Measurements from ENCODE around the gene TTC13.

The TTC13 gene

DNA sequence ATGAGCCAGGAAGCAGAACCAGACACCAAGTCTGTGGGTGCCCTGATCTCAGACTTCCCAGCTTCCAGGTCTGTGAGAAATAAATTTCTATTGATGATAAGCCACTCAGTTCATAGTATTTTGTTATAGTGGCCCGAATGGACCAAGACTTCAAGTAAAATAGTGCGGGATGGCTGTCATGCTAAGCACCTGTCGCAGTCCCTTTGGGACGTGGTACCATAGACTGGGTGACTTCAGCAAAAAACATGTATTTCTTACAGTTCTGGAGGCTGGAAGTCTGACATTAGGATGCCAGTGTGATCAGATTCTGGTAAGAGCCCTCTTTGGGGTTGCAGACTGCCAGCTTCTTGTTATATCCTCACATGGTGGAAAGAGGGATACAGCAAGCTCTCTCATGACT lies 107.7 kb downstream of the TTC13 start:
- no peak for DNase-seq (ENCODE audit: low read depth in 3 of 3)

DNA sequence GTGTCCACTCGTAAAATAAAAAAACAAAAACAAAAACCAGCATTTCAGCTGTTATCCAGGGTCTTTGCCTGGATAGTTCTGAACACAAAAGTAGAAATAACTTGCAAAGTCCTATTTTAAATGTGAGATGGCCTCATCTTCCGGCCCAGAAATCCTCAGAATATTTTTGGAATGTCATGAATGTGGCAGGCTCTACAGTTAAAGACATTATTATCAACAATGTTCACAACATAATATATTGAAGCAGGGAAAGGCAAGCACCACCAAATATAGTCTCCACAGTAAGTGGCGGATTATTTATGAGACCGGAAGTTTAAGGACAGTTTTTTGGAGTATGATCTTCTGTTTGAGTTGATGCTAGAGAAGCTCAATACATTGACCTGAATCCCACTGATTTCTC lies 109.2 kb downstream of the TTC13 start:
- no peak for DNase-seq (ENCODE audit: low read depth in 3 of 3)

DNA sequence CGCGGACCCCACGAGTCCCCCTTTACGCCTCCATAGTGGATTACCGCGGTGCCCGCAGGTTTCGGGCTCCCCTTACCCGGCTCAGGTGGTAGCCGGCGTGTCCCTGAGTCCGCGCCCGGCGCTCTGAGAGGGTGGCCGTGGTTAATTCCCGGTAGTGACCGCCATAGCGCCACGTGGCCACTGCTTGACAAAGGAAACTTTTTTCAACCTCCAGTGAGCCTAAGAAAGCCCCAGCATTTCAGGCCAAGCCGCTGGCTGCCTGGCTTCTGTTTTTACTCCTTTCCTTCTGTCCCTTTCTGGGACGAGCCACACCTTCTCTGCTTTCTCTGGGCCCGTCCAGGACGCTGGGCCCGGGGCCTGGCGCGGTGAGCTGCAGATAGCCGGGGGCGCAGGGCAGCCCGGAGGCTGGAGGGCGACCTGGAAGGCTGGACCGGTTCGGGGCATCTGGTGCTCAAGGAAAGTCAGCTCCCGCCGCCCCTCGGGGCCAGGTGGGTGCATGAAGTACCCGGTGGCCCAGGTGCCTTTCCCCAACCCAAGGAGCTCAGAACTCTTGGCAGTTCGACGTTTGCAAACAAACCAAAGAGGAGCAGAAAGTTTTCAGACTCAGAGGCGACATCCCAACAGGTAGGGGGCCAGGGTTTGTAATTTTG lies 109.8 kb downstream of the TTC13 start:
- peak in 1 of 3 experiments; percentile 3 for DNase-seq (ENCODE audit: low read depth in 3 of 3)

DNA sequence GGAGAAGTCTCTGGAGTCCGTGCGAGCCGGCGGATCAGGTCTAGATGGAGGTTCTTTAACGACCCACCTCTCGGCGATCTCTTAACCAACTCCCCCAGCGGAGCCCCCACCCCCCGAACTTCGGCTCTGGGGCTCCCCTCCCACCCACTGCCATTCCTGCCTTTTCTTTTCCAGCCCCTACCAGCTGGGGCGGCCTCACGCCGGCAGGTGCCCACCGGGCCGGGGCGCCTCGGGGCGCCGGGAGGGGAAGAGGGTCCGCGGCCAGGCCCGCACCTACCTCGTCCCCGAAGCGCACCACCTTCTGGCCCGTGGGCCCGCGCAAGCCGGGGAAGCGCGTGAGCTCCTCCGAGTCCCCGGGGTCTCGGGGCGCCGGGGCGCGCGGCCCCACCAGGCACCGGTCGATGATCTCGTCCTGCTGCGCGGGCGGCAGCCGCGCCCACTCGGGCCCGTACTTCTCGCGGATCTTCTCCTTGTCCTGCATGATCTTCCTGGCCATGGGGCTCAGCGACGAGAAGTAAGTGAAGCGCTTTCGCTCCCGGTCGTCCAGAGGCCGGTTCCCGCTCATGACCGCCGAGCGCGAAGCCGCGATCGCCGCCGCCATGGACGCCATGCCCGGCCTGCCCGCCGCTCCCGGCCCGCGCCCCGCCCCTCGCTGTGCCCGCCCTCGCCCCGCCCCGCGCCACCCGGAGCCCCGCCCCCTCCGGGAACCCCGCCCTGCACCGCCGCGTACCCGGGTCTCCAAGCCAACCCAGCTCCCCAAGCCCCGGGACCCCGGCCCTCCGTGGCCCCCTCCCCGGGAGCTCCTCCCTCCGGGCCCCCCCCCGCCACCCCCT lies 110.5 kb downstream of the TTC13 start, which contains the start of gene C1orf198:
Gene C1orf198, minus strand, starts transcription at position 619 of the 833 bp plus-strand sequence. Its CDS starts 9 bp downstream, at position 610.
- DNase-seq (ENCODE audit: low read depth in 3 of 3), result peak; percentile 63 to 79 (median 70)

DNA sequence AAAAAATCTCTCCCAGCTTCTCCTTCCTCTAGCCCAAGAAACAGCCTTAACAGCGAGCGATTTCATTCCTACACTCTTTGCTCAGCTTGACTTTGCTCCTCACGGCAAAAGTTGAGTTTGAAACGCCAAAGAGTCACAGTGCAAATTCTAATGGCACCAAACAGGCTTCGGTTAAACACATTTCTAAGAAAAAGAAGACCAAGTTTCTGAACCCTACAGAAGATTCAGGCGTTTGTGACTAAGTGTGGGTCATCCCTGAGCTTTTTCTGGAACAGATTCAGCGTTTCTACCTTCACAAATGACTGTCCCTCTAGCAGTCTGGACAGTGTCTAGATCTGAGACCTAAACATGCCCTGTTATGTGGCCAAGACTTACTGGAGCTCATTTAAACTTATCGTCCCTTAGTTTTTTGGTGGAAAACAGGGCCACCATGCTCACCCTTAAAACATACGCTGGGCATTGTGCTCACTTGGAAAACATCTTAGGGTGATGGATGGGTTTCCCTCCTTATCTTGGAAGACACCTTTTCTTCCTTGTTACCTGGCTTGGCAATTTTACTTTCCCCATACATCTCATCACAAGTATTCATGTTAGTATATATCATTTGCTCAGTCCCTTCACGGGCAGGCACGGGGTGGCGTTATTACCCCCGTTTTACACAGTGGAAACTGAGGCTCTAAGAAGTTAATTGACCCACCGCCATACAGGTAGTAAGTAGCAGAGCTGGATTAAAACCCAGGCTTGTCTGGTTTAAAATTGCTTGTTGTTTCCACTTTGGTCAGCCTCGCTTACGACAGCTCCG lies 111.4 kb downstream of the TTC13 start:
- no peak for DNase-seq (ENCODE audit: low read depth in 3 of 3)

DNA sequence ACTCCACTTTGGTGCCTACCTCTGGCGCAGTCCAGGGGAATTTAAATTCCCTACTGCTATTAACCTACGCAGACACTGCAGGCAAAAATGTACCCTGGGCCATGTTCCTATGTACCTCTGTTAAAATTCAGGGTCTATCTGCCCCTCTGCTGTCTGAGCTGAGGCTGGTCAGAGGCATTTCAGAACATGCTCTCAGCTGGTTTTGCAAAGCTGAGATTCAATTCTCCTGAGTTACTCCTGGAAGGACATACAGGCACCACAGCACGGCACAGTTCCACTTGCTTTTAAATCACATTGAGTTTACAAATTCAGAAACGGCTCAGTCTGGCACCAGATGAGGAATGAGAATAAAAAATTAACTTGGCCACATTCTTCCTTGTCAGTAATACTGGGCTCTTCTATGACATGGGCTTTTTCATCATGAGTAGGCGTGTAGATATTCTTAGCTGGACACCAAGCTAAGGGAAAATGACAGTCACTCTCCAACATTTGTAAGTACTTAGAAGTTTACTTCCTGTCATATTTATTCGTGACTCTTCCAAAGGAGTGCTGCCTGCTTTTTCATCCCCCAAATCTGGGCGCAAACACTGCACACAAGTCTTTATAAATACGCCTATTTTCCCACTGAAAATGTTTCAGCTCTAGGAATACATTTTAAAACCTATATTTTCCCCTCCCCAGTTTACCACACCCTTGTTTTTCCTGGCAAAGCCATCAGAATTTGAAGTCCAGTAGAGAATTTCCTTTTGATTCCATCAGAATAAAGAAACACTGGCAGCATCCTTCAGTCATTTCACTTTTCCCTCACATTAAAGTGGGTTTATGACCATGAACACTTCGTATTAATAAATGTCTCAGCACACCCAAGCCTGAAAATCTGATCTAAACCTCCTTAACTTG lies 112.2 kb downstream of the TTC13 start:
- DNase-seq (ENCODE audit: low read depth in 3 of 3), result no peak

DNA sequence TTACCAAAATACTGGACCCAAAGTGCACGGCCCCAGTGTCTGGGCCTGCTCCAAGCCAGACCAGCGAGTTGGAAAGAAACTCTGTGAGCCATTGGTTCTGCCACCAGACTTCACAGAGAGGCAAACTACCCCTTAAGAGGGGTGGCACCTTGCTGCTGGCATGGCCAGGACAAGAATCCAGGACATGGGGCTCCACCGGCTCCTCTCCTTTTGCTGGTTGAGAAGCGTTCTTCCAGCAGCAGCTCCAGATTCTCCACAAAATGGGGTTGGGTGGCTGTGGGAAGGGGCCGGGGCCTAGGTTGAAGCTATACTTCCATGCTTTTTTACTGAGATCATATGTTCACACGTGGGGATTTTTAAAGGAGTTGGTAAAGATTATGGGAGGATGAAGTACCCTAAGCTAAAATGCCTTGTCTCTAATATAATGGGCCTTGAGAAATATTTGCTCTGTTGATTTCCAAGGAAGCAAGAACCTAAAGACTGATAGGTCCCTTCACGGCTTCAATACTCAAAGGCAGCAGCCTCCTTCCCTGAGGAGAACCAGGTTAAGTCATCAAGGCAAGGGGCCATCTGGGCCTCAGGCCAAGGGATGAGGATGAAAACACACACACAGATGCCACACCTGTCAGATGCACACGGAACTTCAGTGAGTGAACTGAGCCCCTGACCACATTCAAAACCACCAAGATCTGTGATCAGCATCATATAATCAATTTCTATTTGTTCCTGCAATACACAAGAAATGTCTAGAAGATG lies 113.4 kb downstream of the TTC13 start:
- DNase-seq (ENCODE audit: low read depth in 3 of 3), result no peak

DNA sequence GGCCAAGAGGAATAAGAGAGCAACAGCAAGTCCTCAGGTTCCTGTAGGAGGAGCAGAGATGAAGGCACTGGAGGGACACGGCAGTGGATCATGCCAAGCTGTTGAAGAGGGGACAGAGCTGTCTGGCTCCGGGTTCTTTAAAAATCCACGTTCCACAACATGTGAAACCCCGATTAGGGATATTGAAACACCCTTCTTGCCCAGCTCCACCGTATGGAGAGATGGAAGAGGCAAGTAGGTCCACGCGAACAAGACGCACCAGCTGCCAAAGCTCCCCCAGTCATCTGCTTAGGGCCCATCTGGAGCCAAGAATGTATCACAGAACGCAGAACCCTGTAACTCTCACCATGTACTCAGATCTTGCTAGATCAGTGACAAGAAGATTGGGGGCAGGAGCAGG lies 114.2 kb downstream of the TTC13 start:
- DNase-seq (ENCODE audit: low read depth in 3 of 3), result no peak

DNA sequence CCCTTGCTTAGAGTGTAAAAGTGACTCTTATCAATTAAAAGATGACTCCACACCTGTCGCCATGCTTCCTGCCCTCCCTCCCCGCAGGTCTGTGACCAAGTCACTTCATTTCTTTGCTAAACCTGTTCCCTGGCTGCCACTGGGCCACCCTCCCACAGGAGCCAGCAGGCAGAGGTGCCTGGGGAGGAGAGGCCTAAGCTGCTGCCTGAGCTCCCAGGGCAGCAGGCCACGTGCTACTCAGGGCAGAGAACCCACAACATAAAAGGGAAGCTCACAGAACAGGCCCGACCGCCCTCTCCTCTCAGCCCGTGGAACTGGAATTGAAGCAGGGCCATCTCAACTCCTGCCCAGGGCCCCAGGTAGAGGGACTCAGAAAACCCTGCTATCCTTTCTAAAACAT lies 115.2 kb downstream of the TTC13 start:
- DNase-seq (ENCODE audit: low read depth in 3 of 3), result no peak

DNA sequence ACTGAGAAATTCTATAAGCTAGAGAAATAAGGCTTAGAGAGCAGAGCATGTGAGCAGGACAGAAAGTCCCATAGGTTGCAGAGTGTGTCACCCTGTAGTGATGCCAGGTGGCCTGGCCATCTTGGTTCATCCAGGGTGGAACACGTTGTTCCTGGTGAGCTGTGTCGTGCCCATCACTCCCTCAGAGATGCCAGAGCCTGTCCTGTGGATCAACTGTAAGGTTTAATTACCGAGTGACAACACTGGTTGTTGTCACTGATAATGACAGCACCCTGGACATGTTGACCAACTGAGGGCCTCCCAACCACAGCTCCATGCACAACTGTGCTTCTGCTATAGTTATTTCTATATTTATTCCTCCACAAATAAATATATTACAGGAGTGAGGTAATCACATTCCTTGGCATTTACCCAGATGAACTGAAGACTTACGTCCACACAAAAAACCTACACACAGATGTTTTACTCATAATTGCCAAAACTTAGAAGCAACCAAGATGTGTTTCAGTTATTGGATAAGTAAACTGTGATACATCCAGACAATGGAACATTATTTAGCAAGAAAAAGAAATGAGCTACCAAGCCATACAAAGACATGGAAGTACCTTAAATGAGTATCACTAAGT lies 116.6 kb downstream of the TTC13 start:
- DNase-seq (ENCODE audit: low read depth in 3 of 3), result no peak

DNA sequence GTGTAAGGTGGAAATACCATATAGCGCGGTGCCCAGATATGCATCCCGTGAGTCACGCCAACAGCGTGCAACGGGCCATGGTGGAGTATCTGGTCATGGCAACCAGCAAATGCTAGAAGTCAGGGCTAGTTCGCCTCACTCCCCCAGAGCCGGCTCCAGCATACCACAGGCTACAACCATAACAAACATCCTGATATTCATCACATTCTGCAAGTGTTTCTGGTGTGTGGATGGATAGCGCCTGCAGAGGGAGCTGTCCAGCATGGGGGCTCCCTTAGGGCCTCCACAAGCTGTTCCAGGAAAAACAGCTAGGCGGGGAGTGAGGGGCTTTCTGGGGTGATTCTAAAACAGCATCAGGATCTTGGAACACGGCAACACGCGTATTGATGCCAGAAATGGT lies 117.2 kb downstream of the TTC13 start:
- no peak for DNase-seq (ENCODE audit: low read depth in 3 of 3)

DNA sequence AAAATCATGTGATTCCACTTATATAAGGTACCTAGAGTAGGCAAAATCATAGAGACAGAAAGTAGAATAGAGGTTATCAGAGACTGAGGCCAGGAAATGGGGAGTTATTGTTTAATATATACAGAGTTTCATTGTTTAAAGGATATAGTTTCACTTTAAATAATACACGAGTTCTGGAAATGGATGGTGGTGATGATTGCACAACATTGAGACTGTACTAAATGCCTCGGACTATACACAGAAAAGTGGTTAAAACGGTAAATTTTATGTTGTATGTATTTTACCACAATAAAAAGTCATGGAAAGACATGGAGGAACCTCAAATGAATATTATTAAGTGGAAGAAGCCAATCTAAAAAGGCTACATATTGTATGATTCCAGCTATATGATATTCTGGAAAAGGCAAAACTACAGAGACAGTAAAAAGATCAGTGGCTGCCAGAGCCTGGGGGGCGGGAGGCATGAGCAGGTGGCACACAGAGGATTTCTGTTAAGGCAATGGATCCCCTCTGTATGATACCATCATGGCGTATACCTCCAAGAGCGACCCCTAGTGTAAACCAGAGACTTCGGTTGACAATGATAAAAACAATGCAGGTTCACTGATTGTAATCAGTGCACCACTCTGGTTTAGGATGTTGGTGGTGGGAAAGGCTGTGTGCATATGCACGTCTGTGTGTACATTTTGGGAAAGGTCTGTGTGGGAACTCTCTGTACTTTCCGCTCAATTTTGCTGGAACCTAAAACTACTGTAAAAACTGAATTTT lies 117.9 kb downstream of the TTC13 start:
- DNase-seq (ENCODE audit: low read depth in 3 of 3), result no peak

DNA sequence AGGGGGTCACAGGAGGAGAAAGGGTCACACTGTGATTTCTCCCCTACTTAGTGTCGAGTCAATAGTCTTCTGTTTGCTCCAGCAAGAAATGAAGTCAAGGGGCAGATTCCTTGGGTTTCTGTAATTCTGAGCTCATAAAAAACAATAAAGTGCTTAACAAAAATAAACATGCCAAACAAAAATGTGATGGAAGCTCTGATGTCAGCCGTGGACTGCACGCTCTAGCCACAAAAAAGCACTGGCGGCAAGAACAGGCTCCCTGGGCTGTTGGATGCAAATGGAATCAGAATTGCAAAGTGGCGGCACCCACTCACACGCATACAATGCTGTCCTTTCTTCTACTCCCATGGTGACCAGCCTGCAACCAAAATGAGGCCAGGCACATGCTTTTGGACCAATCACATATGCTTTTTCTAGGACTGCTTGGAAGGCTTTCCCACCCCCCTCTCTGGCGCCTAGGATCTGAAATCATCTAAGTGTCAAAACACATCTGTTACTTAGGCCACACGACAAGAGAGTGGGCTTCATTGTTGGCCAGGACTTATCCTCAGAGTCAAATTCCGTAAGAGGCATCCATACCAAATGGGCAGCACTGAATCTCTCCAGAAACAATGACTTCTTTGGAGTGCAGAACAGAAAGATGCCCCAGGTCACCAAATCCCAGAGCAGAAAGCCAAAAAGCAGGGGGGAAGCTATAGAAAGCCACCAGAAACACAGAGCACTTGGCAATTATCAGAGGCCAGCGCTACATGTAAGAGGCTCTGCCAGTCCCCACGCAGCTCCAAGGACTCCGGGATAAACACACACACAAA lies 119.5 kb downstream of the TTC13 start:
- no peak for DNase-seq (ENCODE audit: low read depth in 3 of 3)

DNA sequence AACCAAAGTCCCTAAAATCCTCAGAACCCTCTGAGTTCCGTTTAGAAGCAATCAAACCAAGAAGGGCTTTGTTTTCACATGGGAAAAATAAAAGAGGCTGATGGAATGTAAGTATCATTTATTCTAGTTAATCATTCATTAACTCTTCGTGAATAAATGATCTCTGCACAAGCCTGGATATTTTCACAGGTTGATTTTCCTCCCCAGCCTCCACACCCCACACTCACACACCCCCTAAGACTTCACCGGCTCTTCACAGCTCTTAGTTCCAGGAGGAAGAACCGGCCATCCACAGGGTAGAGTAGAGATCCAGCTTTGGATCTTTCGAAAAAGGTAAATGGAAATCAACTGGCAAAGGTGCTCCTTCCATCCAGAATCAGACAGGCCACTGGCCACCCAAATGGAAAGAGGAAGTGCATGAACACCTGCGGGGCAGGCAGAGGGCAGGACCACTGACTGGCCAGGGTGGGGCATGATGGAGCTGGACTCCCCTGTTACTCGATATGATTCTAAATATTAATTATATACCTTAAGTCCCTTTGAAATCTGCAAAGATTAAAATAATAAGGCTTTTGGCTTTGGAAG lies 120.3 kb downstream of the TTC13 start:
- DNase-seq (ENCODE audit: low read depth in 3 of 3), result no peak

DNA sequence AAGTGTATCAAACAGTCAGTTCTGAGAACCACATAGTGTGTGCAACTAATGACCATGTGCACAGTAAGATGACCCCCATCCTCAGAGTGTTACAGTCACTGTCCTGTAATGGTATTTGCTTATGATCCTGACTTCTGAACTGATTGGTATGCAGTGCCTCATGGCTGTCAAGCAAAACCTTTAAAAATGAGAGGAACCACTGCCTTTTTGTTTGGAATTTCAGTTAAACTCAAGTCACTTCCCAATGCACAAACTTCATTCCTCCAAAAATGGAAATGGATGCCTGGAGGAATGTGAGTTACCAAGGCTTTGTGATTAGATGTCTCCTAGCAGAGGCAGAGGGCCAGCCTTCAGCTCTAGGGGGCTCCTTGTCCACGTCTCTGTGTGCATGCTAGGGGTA lies 120.8 kb downstream of the TTC13 start:
- DNase-seq (ENCODE audit: low read depth in 3 of 3), result no peak

DNA sequence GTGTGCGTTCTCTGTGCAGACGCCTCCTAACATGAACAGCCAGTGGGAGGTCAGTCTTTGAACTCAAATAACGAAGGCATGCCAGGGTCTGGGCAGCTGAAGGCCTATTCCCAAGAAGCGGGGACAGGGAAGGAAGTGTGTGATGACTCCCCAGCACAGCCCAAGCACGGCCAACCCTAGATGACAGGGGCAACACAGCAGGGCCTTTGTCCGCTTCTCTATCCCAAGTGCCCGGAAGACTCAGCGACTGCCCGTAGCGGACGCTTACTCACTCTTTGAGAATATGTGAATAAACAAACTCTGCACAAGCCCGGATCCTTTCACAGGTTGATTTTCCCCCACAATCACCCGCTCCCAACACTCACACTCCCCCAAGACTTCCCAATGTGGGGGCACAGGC lies 121.6 kb downstream of the TTC13 start:
- no peak for DNase-seq (ENCODE audit: low read depth in 3 of 3)
